ENCODE results near the gene HOXD10. TPM values are rescaled to one million over a fixed set of nuclear protein-coding genes. Genes with fewer than 3 reads are reported as not detected.

The HOXD10 gene
- polyA plus RNA-seq, 1 donor from 2014 or later = not detected

GRCh38 chr2:176151442-176152287, 35.1 kb downstream of the HOXD10 start, which contains the start of gene HOXD4:
Gene HOXD4, plus strand, starts transcription at chr2:176151550. Its CDS starts 84 bp downstream, at chr2:176151634.
- Histone ChIP-seq H3K27ac (ENCODE audit: low read length) (no peak within 1 kb of the TSS), H3K9me3 (ENCODE audit: low read length) (peaks cover 12% of the 10 kb centered on the region), H3K4me3 (ENCODE audit: low read length) (no peak within 1 kb of the TSS), H3F3A (ENCODE audit: insufficient read depth, low read length, poor library complexity, severe bottlenecking) (no peaks in the 10 kb centered on the region), H3K4me2 (ENCODE audit: low read length) (no peak within 1 kb of the TSS), H3K79me2 (replicated peaks; ENCODE audit: insufficient read depth, low read length) (no peaks in the 10 kb centered on the region), H3K36me3 (ENCODE audit: insufficient read depth, low read length) (no peaks in the 10 kb centered on the region), H3K27me3 (ENCODE audit: insufficient read depth, low read depth, low read length) (peaks cover 100% of the 10 kb centered on the region), H3K9ac (ENCODE audit: low read length) (no peak within 1 kb of the TSS), H3K9me2 (ENCODE audit: insufficient read depth, low read length) (no peaks in the 10 kb centered on the region), H4K20me1 (ENCODE audit: insufficient read depth) (no peaks in the 10 kb centered on the region), H2AFZ (ENCODE audit: low read depth, low read length) (no peak within 1 kb of the TSS)
- TF ChIP-seq TAF1 (IDR thresholded peaks at IDR 0.05; ENCODE audit: low read depth) (no peak), REST (IDR thresholded peaks at IDR 0.05; ENCODE audit: borderline replicate concordance) (no peak), CTCF (IDR thresholded peaks at IDR 0.05; ENCODE audit: poor library complexity, severe bottlenecking) (no peak), EZH2 (IDR thresholded peaks at IDR 0.05; ENCODE audit: borderline replicate concordance, insufficient read depth, low read length, poor library complexity, severe bottlenecking) (no peak), RAD21 (conservative IDR thresholded peaks at IDR 0.05) (no peak), POLR2AphosphoS5 (IDR thresholded peaks at IDR 0.05) (no peak), EP300 (conservative IDR thresholded peaks at IDR 0.05; ENCODE audit: poor library complexity, severe bottlenecking) (no peak)

GRCh38 chr2:176152350-176153181, 36.0 kb downstream of the HOXD10 start:
- peaks cover 100% of the 10 kb centered on the region for H3K27me3 ChIP-seq (ENCODE audit: insufficient read depth, low read depth, low read length)

More at GRCh38 chr2:176152350-176153181, 36.0 kb downstream of the HOXD10 start:
- Histone ChIP-seq H2AFZ (ENCODE audit: low read depth, low read length) (no peak overlapping the region), H3K9me2 (ENCODE audit: insufficient read depth, low read length) (no peaks in the 10 kb centered on the region), H3K79me2 (replicated peaks; ENCODE audit: insufficient read depth, low read length) (no peaks in the 10 kb centered on the region), H3K9ac (ENCODE audit: low read length) (no peak overlapping the region), H3K9me3 (ENCODE audit: low read length) (peaks cover 12% of the 10 kb centered on the region), H3K4me2 (ENCODE audit: low read length) (no peak overlapping the region), H3K27ac (ENCODE audit: low read length) (no peak overlapping the region), H3K4me3 (ENCODE audit: low read length) (no peak overlapping the region), H3K36me3 (ENCODE audit: insufficient read depth, low read length) (no peaks in the 10 kb centered on the region), H4K20me1 (ENCODE audit: insufficient read depth) (no peaks in the 10 kb centered on the region), H3F3A (ENCODE audit: insufficient read depth, low read length, poor library complexity, severe bottlenecking) (no peaks in the 10 kb centered on the region)
- no peak for TF ChIP-seq TAF1 (IDR thresholded peaks at IDR 0.05; ENCODE audit: low read depth)
- peak; percentile 84 for TF ChIP-seq EZH2 (IDR thresholded peaks at IDR 0.05; ENCODE audit: borderline replicate concordance, insufficient read depth, low read length, poor library complexity, severe bottlenecking)
- no peak for TF ChIP-seq EP300 (conservative IDR thresholded peaks at IDR 0.05; ENCODE audit: poor library complexity, severe bottlenecking)
- no peak for TF ChIP-seq RAD21 (conservative IDR thresholded peaks at IDR 0.05)
- TF ChIP-seq REST (IDR thresholded peaks at IDR 0.05; ENCODE audit: borderline replicate concordance) = no peak
